Hematopoietic multipotent progenitor cell treated with erythropoietin and hydrocortisone succinate and interleukin-3 and kit ligand, for 17 days (in vitro differentiated cells): Measurements from ENCODE around the gene CLPSL2.
A peak's percentile ranks its signal among the peaks of the same experiment; 100 is the strongest.
"Not testable (repeated sequence)": the region's sequence is repeated elsewhere in the genome, so short reads cannot be mapped to it uniquely, and the experiment has no call there.

Experiments used
- DNase-seq: peaks from one replicate; pipeline ENCODE4 v3.0.0-alpha.2; 2015; ENCODE audit warnings: low spot score

Gene CLPSL2, protein sequence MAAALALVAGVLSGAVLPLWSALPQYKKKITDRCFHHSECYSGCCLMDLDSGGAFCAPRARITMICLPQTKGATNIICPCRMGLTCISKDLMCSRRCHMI

GRCh38 chr6:35776364-35777215, at the start of gene CLPSL2:
Gene CLPSL2 (plus strand): TSS chr6:35776598. CDS start chr6:35776619, 21 bp downstream.
- DNase-seq, result no peak

- no peak for DNase-seq
Observed at GRCh38 chr6:35727231-35727934, 49.0 kb upstream of the CLPSL2 start.

DNA sequence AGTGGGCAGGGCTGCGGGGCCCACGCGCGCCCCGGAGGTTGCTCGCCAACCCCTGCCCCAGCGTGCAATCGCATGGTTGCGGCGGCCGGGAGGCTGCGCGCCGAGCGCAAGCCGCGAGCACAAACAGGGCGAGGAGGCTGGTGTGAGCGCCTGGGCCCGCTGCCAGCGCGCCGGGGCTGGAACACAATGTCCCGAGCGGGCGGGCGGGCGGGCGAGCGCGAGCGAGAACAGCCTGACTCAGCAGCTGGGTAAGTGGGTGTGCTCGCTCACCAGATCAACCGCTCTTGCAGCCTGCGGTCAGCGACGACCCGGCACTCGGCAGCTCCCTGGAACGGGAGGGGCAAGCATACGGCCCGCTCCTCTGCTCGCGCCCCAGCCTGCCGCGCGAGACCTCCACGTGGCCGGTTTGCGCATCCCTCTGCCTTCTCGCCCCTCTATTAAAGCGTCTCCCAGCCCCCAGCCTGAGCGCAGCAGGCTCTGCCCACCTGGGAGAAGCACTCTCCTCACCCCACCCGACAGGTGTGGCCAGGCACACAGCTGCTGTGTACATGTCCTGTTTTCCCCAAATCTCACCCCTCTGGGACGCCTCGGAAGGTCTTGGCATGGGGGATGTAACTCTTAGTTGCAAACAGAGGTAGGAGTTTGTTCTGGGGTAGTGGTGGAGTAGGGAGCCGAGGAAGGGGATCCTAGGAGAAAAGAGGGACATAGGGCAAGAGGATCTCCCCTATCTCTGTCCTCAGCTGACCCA, 48.3 kb upstream of the CLPSL2 start:
- peak; percentile 53 for DNase-seq

GRCh38 chr6:35728683-35729678, 47.4 kb upstream of the CLPSL2 start:
- no peak for DNase-seq

DNA sequence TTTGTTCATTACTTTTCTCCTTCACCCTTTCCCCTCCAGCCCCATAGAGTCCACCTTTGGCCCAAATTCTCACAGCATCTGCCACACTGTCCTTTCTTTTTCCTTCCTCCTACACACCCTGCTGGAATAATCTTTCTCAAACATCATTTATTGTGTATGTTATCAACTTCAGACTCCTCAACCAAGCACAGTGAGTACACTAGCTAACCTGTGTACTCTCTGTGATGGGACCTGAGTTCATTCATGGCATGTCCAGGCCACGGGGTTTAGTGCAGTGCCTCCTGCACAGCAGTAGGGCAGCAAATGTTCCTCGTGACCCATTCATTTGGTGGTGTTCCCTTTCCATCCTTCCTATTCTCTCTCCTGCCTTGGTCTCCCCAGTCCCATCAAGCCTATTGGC, 46.7 kb upstream of the CLPSL2 start:
- no peak for DNase-seq

DNA sequence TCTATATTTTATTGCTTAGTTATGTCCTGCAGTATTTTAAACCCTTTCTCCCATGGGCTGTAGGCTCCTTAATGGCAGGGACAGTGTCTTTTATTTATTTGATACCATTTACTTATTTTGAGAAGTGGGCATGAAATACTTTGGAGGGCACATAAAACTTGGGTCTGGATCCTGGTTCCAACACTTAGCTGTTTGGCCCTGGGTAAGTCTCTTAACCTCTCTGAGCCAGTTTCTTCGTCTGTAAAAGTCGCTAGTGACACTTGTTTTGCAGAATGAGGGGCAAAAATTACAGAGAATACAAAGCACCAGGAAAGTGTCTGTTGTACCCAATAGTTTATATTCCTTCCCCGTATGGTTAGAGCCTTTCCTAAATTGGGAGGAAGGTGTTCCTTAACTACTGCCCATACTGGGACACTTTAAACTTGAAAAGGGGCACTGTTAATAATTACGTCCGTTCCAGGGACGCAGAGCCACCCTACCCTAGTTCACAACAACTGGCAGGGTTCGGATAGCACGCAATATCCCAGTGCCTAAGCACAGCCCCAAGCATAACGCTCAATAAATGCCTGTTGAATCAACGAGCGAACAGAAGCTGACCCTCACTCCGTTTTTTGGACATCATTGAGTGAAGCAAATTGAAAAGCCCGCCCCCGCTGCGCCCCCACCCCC, 45.5 kb upstream of the CLPSL2 start:
- no peak for DNase-seq

- DNase-seq, result peak; percentile 32
Observed at GRCh38 chr6:35731414-35731735, 45.0 kb upstream of the CLPSL2 start.

- DNase-seq, result peak; percentile 8
Observed at GRCh38 chr6:35731736-35732532, 44.5 kb upstream of the CLPSL2 start.

DNA sequence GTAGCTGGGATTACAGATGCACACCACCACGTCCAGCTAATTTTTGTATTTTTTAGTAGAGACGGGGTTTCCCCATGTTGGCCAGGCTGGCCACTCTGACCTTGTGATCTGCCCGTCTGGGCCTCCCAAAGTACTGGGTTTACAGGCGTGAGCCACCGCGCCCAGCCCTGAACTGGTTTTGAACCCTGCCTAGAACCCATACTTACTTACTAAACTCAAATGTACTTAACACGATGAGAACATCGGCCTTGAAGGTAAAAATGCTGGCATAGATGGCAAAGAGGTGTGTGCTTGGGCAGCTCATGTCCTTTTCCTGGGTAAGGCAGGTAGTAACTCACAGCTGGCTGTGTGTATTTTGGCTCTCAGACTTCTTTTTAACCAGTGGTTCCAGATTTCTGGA, 42.8 kb upstream of the CLPSL2 start:
- DNase-seq, result no peak

GRCh38 chr6:35734319-35734718, 42.1 kb upstream of the CLPSL2 start:
- DNase-seq, result not testable (repeated sequence)

DNA sequence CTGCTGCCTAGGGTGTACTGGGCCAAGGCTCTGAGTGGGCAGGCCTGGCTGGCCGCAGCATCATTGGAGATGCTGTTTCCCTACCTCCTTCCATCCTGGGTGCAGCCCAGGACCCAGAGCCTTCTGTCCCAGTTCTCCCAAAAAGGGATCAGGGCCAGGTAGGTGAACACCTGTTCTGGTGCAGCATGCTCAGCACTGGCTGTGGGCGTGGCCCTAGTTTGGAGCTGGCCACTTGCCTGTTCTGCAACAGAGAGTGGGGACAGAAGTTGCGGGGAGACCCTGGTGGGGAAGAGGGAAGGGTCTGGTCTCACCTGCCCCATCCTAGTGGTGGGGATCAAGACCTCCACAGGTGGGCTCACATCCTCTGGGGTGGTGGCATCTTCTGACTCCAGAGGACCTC, 40.9 kb upstream of the CLPSL2 start:
- no peak for DNase-seq

- DNase-seq, result peak; percentile 77
Observed at GRCh38 chr6:35736253-35736894, 40.0 kb upstream of the CLPSL2 start.

GRCh38 chr6:35736982-35737412, 39.4 kb upstream of the CLPSL2 start, which contains the start of gene ARMC12:
Gene ARMC12 (plus strand): TSS chr6:35737032. CDS start chr6:35737109, 77 bp downstream.
- no peak for DNase-seq

- DNase-seq, result peak; percentile 48
Observed at GRCh38 chr6:35737413-35738211, 38.8 kb upstream of the CLPSL2 start.

- no peak for DNase-seq
Observed at GRCh38 chr6:35739645-35740524, 36.5 kb upstream of the CLPSL2 start.

- no peak for DNase-seq
Observed at GRCh38 chr6:35742842-35743241, 33.6 kb upstream of the CLPSL2 start.

DNA sequence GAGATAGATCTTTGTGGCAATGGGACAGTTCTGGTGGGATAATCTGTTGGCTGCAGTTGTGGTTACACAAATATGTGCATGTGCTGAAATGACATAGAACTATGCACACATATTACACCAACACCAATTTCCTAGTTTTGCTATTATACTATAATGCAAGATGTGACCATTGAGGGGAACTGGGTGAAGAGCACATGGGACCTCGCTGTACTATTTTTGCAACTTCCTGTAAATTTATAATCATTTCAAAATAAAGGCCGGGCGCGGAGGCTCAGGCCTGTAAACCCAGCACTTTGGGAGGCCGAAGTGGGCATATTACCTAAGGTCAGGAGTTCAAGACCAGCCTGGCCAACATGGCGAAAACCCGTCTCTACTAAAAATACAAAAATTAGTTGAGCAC, 30.9 kb upstream of the CLPSL2 start:
- no peak for DNase-seq
